Fibroblast of skin of abdomen (primary cell): ENCODE data around the gene RTKN.

ENCODE experiments used
- DNase-seq: peaks from one replicate; pipeline ENCODE4 v3.0.0-alpha.2; 2013

The RTKN gene

GRCh38 chr2:74378007-74378406 lies 63.7 kb downstream of the RTKN start:
- DNase-seq, result no peak

DNA sequence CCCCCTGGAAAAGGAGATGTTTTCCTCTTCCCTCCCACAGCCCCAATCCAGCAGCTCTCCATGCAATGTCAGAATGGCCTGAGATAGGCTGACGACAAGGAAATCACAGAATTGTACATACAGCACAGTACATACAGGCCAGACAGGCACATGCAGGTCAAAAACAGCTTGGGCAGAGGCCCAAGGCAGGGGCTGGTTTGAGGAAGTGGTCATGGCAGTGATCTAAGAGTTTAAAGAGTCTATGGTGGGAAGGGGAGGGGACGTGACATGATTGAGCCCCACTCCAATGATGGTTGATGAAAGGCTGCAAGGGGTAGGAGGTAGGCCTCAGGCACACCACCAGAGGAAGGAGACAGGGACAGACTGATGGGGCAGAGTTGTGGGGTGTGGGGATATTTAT lies 65.9 kb downstream of the RTKN start:
- DNase-seq, result no peak
